GM18511 (cell line): ENCODE measurements around the gene SCN5A.

Experiments
- ATAC-seq: cut with Tn5 transposase; IDR thresholded peaks from one replicate; pipeline ENCODE4 v1.9.1; 2021; ENCODE audit warnings: mild to moderate bottlenecking, moderate library complexity; ENCODE audit not compliant: unreplicated experiment

SCN5A gene

DNA sequence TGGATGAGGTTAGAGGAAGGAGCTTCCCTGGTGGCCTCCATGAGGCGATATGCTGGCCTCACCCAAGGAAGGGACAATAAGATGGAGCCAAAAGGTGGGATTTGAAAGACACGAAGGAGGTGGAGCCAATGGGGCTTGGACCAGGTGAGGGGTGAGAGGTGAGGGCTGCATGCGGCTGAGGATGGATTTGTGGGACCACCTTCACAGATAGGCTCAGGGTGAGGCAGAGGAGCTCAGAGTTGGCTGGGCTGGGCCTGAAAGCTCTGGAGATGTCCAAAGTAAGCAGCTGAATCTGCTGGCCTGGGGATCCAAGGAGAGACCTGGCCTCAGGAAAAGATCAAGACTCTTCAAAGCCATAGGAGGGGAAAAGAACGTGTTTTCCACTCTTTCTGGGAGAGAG lies 103.5 kb downstream of the SCN5A start:
- ATAC-seq = no peak

DNA sequence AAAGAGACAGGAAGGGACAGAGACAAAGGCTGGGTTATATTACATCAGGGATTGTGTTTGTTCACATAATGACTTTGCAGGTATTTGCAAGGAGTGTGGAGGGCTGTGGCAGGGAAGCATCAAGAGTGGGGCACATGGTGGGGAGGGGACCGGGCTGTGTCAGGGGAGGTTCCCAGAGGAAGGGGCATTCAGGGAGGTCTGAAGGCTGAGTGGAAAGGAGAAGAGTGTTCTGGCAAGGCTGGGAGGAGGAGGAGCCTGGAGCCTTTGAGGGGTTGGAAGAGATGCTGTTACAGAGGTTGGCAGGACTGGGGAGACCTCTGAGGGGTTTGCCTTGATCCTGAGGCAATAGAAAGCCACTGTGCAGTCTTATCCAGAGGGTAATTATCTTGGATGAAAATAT lies 103.9 kb downstream of the SCN5A start:
- no peak for ATAC-seq

DNA sequence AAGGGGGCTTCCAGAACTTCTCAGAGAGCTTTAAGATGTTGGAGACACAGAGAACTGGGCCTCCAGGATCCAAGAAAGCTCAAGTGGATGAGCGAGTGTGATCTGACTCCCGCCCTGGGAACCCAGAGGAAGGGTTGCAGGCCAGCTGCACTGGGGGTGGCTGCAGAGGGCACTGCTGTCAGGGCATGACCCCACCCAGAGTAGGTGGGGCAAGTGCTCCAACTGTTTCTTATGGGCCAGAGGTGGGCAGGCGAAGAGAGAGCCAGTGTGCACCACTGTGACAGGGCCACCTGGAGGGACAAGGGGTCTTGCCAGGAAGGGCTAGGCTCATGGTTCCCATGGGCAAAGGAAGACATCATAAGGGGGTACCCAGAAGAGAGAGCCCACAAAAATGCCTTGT lies 104.6 kb downstream of the SCN5A start:
- ATAC-seq = no peak

DNA sequence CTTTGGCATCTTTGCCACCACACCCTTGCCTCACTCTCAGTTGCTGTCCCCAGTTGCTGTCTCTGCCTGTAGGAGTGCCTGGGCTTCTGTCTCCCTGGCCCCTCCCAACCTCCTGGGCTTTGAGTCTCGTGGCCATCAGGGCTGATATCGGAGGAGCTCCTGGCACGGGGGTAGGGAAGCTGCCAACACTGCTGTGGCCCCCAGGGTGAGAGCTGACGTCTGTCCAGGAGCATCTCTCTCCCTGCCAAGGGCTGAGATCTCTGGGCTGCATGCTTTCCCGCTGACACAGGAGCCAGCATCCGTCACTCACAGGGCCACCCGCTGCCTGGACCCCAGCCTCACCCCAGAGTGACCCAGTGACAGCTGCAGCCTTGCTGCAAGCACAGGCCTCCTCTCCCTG lies 105.9 kb downstream of the SCN5A start:
- no peak for ATAC-seq

- ATAC-seq = no peak
Measured at GRCh38 chr3:38542401-38543298, 106.8 kb downstream of the SCN5A start.

GRCh38 chr3:38541806-38542205 lies 107.7 kb downstream of the SCN5A start:
- ATAC-seq = no peak

GRCh38 chr3:38538773-38539353 lies 110.6 kb downstream of the SCN5A start:
- ATAC-seq = no peak

DNA sequence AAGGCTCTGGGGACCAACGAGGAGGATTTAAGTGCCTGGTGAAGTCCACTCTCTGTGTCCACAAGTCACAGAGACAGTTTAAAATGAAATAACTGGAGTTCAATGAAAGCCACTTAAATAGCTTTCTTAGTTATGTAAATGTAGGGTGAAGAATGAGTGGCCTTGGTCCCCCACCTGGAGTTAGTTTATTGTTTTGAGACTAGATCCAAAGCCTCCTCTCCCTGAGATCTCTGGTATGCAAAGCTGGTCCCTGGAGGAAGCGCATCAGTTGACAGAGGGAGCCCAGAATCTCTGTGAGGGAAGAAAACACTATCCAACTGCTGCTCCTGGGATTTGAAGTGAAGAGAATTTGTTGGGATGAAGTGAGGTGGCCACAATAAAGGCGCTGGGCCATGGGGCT lies 112.8 kb downstream of the SCN5A start:
- ATAC-seq = no peak

GRCh38 chr3:38534604-38535003 lies 114.9 kb downstream of the SCN5A start:
- ATAC-seq = no peak

DNA sequence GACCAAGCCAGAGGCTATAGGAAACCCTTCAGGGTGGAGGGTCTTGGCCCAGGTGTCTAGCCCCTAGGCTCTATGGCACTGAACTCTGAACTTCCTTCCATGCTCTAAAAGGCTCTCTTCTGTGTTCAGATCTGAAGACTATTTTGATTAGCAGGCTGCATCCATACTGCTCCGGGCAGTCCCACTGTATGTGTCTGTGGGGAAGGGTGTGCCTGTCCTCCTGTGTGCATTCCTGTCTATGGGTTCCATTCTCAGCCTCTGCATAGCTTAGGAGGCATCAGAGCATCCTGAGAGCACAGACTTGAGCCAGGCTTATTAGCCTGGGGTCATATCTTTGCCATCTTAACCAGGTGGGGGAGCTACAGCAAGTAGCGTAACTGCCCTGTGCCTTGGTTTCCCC lies 115.3 kb downstream of the SCN5A start:
- ATAC-seq = no peak

- no peak for ATAC-seq
Measured at GRCh38 chr3:38533285-38533976, 116.1 kb downstream of the SCN5A start.

- no peak for ATAC-seq
Measured at GRCh38 chr3:38532529-38532928, 117.0 kb downstream of the SCN5A start.

DNA sequence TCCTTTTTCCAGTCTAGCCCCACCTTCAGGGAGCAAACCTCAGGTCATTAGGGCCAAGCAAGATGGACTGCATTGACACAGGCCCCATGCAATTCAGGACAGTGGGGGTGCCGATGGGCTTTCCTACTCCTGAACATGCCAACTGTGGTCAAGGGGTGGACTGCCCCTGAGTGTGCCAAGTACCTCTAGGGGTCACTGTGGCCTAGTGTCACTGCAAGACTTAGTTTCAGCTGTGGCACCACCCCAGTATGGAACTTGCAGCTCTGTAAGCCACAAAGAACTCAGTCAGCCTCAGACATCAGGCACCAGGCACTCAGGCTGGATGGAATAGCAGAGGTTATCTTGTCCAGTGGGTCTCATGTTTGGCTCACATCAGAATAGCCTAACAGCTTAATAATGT lies 121.0 kb downstream of the SCN5A start:
- ATAC-seq = no peak

- no peak for ATAC-seq
Measured at GRCh38 chr3:38526792-38527191, 122.7 kb downstream of the SCN5A start.

- ATAC-seq = no peak
Measured at GRCh38 chr3:38524141-38524739, 125.2 kb downstream of the SCN5A start.

- ATAC-seq = no peak
Measured at GRCh38 chr3:38522002-38522401, 127.5 kb downstream of the SCN5A start.

- ATAC-seq = peak; percentile 70
Measured at GRCh38 chr3:38521391-38521987, 128.0 kb downstream of the SCN5A start.

GRCh38 chr3:38519651-38520050 lies 129.8 kb downstream of the SCN5A start:
- ATAC-seq = no peak

DNA sequence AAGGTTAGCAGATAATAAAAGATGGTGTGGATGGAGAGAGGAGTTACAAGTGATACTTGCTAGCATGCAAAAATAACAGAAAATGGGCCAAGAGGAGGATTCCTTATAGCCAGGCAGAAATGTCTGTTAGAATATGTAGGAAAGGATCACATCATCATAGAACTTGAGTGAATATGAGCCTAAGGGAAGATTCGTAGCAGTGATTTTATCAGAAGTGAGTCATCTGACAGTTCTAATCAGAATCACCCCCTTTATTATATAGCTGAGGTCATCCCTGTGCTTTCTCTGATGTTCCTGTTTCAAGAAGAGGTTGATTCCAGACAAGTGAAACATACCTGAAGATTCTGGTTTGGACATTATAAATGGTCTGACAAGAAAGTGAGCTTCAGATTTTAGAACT lies 130.5 kb downstream of the SCN5A start:
- no peak for ATAC-seq

GRCh38 chr3:38516669-38517068 lies 132.8 kb downstream of the SCN5A start:
- no peak for ATAC-seq

GRCh38 chr3:38515367-38515766 lies 134.1 kb downstream of the SCN5A start:
- ATAC-seq = no peak
